Stimulated activated CD4-positive, alpha-beta T cell treated with anti-CD3 and anti-CD28 coated beads, Interleukin-2, amount 100 ng/mL, for 24 hours (primary cell): ENCODE measurements around the gene LYPD8.

Experiments used
- DNase-seq, 2 donors: peaks; one replicate each; pipeline ENCODE4 v3.0.0-alpha.2; 2020

LYPD8 gene

GRCh38 chr1:248756636-248757035 is 1.1 kb upstream of the LYPD8 start:
- DNase-seq, result no peak

GRCh38 chr1:248756151-248756550 is 592 bp upstream of the LYPD8 start:
- no peak for DNase-seq

GRCh38 chr1:248753708-248754280 is 1.8 kb downstream of the LYPD8 start:
- no peak for DNase-seq

GRCh38 chr1:248753029-248753594 is 2.4 kb downstream of the LYPD8 start:
- no peak for DNase-seq

GRCh38 chr1:248752161-248753028 is 3.2 kb downstream of the LYPD8 start:
- DNase-seq, result no peak

GRCh38 chr1:248751635-248752034 is 3.9 kb downstream of the LYPD8 start:
- no peak for DNase-seq

- no peak for DNase-seq
These were observed 4.4 kb downstream of the LYPD8 start for GRCh38 chr1:248751142-248751541.

GRCh38 chr1:248750496-248750895 is 5.1 kb downstream of the LYPD8 start:
- DNase-seq, result no peak

- no peak for DNase-seq
These were observed 7.3 kb downstream of the LYPD8 start for GRCh38 chr1:248748211-248748610.

- DNase-seq, result no peak
These were observed 14.7 kb downstream of the LYPD8 start for GRCh38 chr1:248740876-248741275.

GRCh38 chr1:248739572-248740205 is 15.9 kb downstream of the LYPD8 start:
- no peak for DNase-seq

- DNase-seq, result no peak
These were observed 18.1 kb downstream of the LYPD8 start for GRCh38 chr1:248737457-248737856.

GRCh38 chr1:248736977-248737376 is 18.6 kb downstream of the LYPD8 start:
- DNase-seq, result no peak

- no peak for DNase-seq
These were observed 22.0 kb downstream of the LYPD8 start for GRCh38 chr1:248733566-248733965.

- DNase-seq, result no peak
These were observed 24.8 kb downstream of the LYPD8 start for GRCh38 chr1:248730507-248731335.

GRCh38 chr1:248714248-248714647 is 41.3 kb downstream of the LYPD8 start:
- DNase-seq, result no peak

GRCh38 chr1:248710305-248710900 is 45.2 kb downstream of the LYPD8 start:
- no peak for DNase-seq

- DNase-seq, result no peak
These were observed 51.0 kb downstream of the LYPD8 start for GRCh38 chr1:248704606-248705005.

GRCh38 chr1:248703674-248704073 is 51.9 kb downstream of the LYPD8 start:
- no peak for DNase-seq

GRCh38 chr1:248702714-248703113 is 52.8 kb downstream of the LYPD8 start, which contains the start of gene OR14I1:
Gene OR14I1, minus strand, starts transcription at chr1:248702766.
- no peak for DNase-seq

- no peak for DNase-seq
These were observed 56.5 kb downstream of the LYPD8 start for GRCh38 chr1:248699099-248699498.

GRCh38 chr1:248697907-248698306 is 57.7 kb downstream of the LYPD8 start:
- no peak for DNase-seq
